HG03280 (cell line): ENCODE data around the gene TBC1D22A.
"Not testable (repeated sequence)": the region's sequence is repeated elsewhere in the genome, so short reads cannot be mapped to it uniquely, and the experiment has no call there.

Experiments
- ATAC-seq: cut with Tn5 transposase; IDR thresholded peaks from one replicate; pipeline ENCODE4 v1.9.1; 2021; ENCODE audit warnings: mild to moderate bottlenecking, moderate library complexity; ENCODE audit not compliant: unreplicated experiment

The TBC1D22A gene

GRCh38 chr22:47049736-47050400 lies 287.4 kb downstream of the TBC1D22A start:
- ATAC-seq: not testable (repeated sequence)

DNA sequence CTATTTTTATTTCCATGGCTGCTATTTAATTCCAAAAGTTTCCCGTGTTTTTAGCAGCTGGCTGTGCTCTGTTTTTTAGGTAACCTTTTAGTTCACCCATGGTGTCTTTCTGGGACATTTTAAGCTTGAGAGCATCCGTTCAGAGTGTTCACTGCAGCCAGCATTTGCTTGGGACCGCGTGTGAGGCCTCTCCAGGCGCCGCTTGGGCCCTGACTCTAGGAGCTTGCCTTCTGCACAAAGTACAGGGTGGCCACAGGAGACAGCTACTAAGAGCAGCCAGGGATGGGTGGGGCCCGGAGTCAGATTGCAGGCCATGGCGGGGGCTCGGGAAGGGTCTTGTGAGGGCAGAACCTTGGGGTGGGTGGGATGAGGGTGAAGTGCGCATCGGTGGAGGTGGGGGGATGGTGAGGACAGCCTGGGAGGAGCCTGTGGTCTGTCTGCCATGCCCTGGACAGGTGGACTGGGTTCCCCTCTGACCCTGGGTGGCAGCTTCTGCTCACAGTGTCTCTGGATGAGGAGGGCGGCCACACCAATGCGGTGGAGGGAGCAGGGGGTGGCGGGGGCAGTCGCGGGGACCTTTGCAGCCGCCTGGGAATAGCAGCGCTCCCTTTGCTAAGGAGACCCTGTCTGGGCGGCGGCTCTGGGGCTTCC lies 288.1 kb downstream of the TBC1D22A start:
- ATAC-seq: no peak

DNA sequence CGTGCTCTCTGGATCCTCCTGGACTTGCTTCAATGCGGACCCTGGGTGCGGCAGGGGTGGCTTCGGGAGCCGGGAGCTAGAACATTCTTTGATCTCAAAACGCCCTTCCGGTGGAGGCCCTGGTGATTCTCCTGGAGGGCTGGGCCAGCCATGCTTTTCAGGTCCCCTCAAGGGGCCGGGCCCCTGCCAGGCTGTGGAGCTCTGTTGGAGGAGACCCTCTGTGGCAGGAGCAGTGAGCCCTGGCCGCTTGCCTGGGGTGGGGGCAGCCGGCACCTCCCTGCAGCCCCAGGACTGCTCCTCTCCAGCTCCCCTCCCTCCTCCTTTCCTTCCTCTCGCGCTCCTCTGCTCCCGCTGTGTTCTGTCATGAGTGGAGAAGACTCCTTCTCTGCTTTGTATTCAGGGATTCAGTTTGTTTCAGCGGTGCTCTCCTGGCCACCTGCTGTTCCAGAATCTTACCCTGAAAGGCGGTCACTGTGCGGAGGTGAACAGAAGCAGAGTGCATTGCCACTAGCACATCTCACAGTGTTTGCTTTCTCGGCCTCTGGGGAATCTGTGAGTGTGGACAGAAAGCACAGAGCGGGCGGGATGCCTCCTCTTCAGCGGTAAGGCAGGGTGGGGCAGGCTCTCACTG lies 289.1 kb downstream of the TBC1D22A start:
- ATAC-seq: no peak

DNA sequence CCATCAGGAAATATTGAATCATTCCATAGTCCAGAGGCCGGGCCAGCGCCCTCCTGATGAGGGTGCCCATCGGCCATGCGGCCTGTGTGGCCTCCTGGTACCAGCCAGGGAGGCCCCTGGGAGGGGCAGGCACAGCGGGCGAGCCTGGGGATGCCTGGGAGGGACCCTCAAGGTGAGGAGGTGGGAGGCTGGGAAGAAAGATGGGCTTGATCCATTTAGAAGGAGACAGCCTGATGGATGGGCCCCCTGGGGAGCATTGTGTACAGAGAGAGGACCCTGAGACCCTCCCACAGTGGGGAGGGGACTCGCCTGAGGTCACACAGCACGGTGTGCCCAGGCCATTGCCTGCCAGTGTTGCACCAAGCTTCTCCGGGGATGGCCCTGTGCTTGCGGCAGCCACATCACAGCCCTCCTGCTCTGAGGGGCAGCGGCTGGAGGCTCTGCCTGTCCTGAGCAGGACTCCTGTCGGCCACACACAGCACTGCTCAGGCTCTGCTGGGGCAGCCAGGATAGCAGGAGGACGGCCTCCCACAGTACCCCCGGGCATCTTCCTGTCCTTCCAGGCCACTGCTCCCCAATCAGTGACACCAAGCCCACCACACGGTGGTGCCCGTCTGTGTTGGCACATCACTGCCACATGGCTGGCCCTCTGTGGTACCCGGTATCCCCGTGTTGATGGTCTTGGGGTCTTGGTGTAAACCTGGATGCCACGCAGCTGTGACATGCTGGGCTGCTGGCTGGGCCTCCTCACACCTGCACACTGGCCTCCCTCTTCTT lies 290.0 kb downstream of the TBC1D22A start:
- no peak for ATAC-seq

GRCh38 chr22:47053013-47053725 lies 290.7 kb downstream of the TBC1D22A start:
- no peak for ATAC-seq

GRCh38 chr22:47053726-47054141 lies 291.3 kb downstream of the TBC1D22A start:
- no peak for ATAC-seq

GRCh38 chr22:47054231-47055072 lies 292.0 kb downstream of the TBC1D22A start:
- no peak for ATAC-seq

- ATAC-seq: no peak
These were observed 292.6 kb downstream of the TBC1D22A start for GRCh38 chr22:47055073-47055355.

DNA sequence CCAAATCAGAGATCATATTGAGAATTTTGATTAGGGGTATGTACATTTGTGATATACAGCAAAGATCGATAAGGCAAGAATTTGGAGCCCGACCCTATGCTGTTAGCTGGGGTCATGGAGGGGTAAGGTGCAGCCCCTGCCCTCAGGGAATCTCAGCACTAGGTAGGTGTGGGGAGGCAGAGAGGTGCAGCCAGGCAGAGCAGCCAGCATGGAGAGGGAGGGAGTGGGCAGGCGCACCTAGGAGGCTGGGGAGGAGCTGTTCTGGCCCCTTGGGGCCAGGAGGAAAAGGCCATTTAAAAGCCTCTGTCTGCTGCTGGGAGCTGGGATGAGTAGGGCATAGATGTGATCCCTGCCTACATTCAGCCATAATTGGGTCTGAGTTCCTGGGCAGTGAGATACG lies 293.0 kb downstream of the TBC1D22A start:
- ATAC-seq: no peak

DNA sequence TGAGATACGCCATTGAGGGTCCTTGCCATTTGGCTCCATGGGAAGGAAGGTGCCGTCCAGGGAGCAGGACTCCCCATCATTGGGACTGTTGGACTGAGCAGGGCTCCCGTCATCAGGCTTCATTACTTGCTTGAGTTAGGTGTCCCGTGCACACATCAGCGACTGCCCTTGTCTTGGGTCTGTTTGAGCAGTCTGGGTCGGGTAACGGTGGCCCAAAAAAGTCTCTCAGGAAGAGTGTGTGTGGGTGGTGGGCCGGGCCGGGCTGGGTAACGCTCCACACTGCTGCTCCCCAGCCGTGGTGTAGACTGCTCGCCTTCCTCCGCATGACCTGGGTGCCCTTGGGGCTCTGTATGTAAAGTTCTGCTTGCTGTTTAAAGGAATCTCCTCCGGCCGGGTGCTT lies 293.5 kb downstream of the TBC1D22A start:
- no peak for ATAC-seq

GRCh38 chr22:47056361-47056760 lies 293.9 kb downstream of the TBC1D22A start:
- ATAC-seq: no peak

- no peak for ATAC-seq
These were observed 294.5 kb downstream of the TBC1D22A start for GRCh38 chr22:47056776-47057470.

GRCh38 chr22:47057916-47058585 lies 295.6 kb downstream of the TBC1D22A start:
- no peak for ATAC-seq

GRCh38 chr22:47059076-47059475 lies 296.6 kb downstream of the TBC1D22A start:
- ATAC-seq: no peak

DNA sequence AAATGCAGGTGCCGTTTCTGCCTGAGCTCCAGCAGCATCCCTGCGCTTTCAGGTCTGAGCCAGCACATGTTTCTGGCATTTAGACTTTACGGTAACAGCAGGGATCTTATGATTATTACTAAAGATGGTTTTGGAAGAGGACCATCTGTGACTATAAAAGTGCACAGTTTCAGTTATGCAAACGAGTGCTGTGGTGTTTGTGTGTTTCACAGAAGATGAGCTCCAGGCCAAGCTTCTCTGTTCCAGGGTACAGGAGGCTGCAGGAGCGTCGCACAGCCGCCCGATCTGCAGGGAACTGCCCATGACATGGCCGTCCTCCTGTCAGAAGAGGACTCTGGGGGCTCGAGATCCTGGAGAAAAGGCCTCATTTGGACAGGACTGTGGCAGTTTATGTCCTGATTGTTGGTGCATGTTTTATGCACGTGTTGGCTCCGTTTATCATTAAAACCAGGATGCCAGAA lies 297.3 kb downstream of the TBC1D22A start:
- no peak for ATAC-seq

- ATAC-seq: no peak
These were observed 298.3 kb downstream of the TBC1D22A start for GRCh38 chr22:47060718-47061117.

DNA sequence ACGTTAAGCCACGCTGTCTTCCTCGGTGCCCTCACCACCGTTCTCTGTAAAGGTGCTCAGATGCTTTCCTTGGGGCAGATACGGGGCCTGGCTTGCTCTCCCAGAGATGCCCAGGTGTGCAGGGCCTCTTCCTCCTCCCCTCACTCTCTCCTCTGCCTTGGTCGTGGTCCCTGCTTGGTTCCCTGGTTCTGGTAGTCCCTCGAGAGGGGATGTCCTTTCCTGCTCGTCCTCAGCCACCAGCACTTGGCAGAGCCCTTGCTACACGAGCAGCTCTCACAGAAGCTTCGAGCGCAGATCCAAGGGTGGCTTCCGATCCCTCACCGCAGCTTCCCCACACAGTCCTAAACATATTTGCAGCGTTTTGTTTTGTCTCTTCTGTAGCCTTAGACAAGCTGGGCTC lies 298.8 kb downstream of the TBC1D22A start:
- ATAC-seq: no peak

DNA sequence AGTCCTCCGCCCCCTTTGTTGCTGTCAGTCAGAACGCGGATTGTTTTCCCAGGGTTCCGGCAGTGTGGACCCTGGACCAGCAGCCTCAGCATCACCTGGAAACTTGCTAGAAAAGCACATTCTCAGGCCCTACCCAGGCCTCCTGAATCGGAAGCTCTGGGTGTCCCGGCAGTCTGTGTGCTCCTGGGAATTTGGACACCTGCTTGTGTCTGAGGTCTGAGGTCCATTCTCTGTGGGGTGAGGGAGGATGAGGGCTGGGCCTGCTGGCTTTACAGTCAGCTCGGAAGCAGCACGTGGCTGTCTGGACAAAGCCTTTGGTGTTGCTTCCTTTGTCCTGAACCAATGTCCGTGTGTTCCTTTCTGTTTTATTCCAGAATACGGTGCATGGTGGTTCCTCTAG lies 299.7 kb downstream of the TBC1D22A start:
- no peak for ATAC-seq

DNA sequence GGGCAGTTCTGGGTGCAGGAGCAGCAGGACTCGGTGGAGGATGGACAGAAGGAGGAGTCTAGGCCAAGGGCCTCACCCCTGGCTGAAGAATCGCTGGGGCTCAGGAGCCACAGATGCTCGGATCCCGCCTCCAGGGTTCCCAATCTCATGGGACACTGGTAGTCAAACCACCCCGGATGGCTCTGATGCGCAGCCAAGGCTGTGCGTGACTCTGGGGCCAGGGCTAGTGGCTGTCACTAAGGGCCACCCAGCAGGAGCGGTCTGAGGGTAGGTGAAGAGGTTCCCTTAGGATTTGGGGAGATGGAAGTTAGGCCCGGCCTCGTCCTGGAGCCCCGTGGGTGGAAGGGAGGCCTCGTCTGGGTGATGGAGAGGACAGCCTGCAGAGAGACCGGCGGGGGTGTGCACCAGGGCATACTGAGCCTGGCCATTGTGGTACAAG lies 300.6 kb downstream of the TBC1D22A start:
- ATAC-seq: no peak
